K562 treated with DMSO at 1 percent for 4 hours (cell line): ENCODE measurements around the gene CCDC188. TPM values are rescaled to one million over a fixed set of nuclear protein-coding genes. Genes with fewer than 3 reads are reported as not detected.

Experiments used
- total RNA-seq: library from RNA; unstranded; fragments of 300-600 nt; gene quantifications from 2 replicates; pipeline ENCODE4 v1.2.3, GENCODE V29; 2022; ENCODE audit not compliant: insufficient read depth

Gene CCDC188
- not detected in 2 replicates for total RNA-seq

GRCh38 chr22:20150381-20151275 lies at the start of gene CCDC188:
CCDC188 (minus strand) TSS chr22:20151055; CDS start chr22:20150986, 69 bp downstream.

GRCh38 chr22:20131597-20131858 lies 19.3 kb downstream of the CCDC188 start, which contains the start of gene ZDHHC8:
ZDHHC8 (plus strand) TSS chr22:20131804; CDS start chr22:20131948, 144 bp downstream.

GRCh38 chr22:20116951-20117632 lies 33.8 kb downstream of the CCDC188 start, which contains the start of gene TRMT2A:
TRMT2A (minus strand) TSS chr22:20117226; CDS start chr22:20116906, 320 bp downstream.

GRCh38 chr22:20115691-20116375 lies 35.0 kb downstream of the CCDC188 start, which contains the start of gene RANBP1:
RANBP1 (plus strand) TSS chr22:20116104; CDS start chr22:20116185, 81 bp downstream.

Other genes starting within 250 kb of the CCDC188 start
- gene COMT, start 209.3 kb downstream of the CCDC188 start, total RNA-seq: 831 and 834 TPM in 2 replicates
- 97.7 and 112 TPM in 2 replicates for gene TXNRD2, start 209.2 kb downstream of the CCDC188 start, total RNA-seq
- gene ARVCF, start 134.2 kb downstream of the CCDC188 start, total RNA-seq: 44.8 and 45.2 TPM in 2 replicates
- gene TANGO2, start 129.9 kb downstream of the CCDC188 start, total RNA-seq: 72.3 and 75.4 TPM in 2 replicates
- gene DGCR8, start 70.8 kb downstream of the CCDC188 start, total RNA-seq: 35.6 and 46.6 TPM in 2 replicates
- 836 and 933 TPM in 2 replicates for gene RANBP1, start 35.0 kb downstream of the CCDC188 start, total RNA-seq
- 114 and 118 TPM in 2 replicates for gene TRMT2A, start 33.8 kb downstream of the CCDC188 start, total RNA-seq
- gene ZDHHC8, start 19.3 kb downstream of the CCDC188 start, total RNA-seq: 20.4 and 33.5 TPM in 2 replicates
- 9.8 and 10.7 TPM in 2 replicates for gene RTN4R, start 117.3 kb upstream of the CCDC188 start, total RNA-seq
- 200 and 270 TPM in 2 replicates for gene DGCR6L, start 169.0 kb upstream of the CCDC188 start, total RNA-seq
- 50.3 and 52.0 TPM in 2 replicates for gene ZNF74, start 243.1 kb upstream of the CCDC188 start, total RNA-seq